PC-3 (cell line): ENCODE results near the gene RBM33.

ENCODE experiments used
- EZH2 ChIP-seq: fragments of 300-600 bp; sonication (generic); IDR thresholded peaks from one replicate; pipeline ENCODE4 v1.6.1; 2017; ENCODE audit warnings: antibody characterized with exemption, mild to moderate bottlenecking, low read length; ENCODE audit not compliant: unreplicated experiment
- EZH2phosphoT487 ChIP-seq: fragments of 300-600 bp; sonication (generic); IDR thresholded peaks from 2 replicates; pipeline ENCODE4 v1.6.1; 2018; ENCODE audit warnings: mild to moderate bottlenecking, antibody characterized with exemption, low read length, borderline replicate concordance
- TF ChIP-seq, protein P1 (sequence below): fragments of 300-600 bp; sonication (generic); conservative IDR thresholded peaks from 2 replicates; pipeline ENCODE4 v1.5.1; 2017; ENCODE audit warnings: antibody characterized with exemption, low read depth, mild to moderate bottlenecking, low read length

DNA sequence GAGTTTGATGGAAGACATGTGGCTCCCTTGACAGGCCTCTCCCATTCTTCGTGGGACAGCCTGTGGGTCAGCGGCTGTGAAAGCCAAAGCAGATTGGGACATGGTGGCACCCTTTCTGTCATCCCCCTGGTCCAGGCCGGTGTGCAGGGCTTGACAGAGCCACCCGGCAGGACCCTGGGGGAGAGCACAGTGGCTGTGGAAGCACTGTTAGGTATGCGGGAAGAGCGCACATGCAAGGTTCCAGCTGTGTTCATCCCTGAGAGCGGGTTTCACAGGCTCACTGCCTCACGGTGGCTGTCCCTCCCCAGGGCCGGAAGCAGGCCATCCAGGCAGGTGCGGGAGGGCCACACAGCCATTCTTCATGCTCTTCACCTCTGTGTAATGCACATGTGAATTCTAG is 138.0 kb downstream of the RBM33 start:
- TF ChIP-seq, protein P1, sequence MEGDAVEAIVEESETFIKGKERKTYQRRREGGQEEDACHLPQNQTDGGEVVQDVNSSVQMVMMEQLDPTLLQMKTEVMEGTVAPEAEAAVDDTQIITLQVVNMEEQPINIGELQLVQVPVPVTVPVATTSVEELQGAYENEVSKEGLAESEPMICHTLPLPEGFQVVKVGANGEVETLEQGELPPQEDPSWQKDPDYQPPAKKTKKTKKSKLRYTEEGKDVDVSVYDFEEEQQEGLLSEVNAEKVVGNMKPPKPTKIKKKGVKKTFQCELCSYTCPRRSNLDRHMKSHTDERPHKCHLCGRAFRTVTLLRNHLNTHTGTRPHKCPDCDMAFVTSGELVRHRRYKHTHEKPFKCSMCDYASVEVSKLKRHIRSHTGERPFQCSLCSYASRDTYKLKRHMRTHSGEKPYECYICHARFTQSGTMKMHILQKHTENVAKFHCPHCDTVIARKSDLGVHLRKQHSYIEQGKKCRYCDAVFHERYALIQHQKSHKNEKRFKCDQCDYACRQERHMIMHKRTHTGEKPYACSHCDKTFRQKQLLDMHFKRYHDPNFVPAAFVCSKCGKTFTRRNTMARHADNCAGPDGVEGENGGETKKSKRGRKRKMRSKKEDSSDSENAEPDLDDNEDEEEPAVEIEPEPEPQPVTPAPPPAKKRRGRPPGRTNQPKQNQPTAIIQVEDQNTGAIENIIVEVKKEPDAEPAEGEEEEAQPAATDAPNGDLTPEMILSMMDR = no peak
- TF ChIP-seq EZH2 (no peak), EZH2phosphoT487 (no peak)
